T-helper 1 cell treated with Interleukin-12 subunit alpha and Interleukin-12 subunit beta and Interleukin-4 antibody, amounts not matched to agents 30 μg/mL and 1 μg/mL, for 36 hours (primary cell): ENCODE results near the gene TICRR.

Experiments
- H3K27ac Mint-ChIP-seq: one replicate; pipeline ENCODE4 v1.8.0; 2021; ENCODE audit warnings: mild to moderate bottlenecking, mixed read lengths
- H3K27me3 Mint-ChIP-seq: one replicate; pipeline ENCODE4 v1.8.0; 2021; ENCODE audit warnings: low read depth, mixed read lengths
- H3K36me3 Mint-ChIP-seq: one replicate; pipeline ENCODE4 v1.8.0; 2021; ENCODE audit warnings: low read depth, mixed read lengths
- H3K4me1 Mint-ChIP-seq: one replicate; pipeline ENCODE4 v1.8.0; 2021; ENCODE audit warnings: low read depth, mixed read lengths
- H3K4me3 Mint-ChIP-seq: one replicate; pipeline ENCODE4 v1.8.0; 2021; ENCODE audit warnings: mild to moderate bottlenecking, moderate library complexity, mixed read lengths
- H3K9me3 Mint-ChIP-seq: one replicate; pipeline ENCODE4 v1.8.0; 2021; ENCODE audit warnings: mixed read lengths

TICRR gene

DNA sequence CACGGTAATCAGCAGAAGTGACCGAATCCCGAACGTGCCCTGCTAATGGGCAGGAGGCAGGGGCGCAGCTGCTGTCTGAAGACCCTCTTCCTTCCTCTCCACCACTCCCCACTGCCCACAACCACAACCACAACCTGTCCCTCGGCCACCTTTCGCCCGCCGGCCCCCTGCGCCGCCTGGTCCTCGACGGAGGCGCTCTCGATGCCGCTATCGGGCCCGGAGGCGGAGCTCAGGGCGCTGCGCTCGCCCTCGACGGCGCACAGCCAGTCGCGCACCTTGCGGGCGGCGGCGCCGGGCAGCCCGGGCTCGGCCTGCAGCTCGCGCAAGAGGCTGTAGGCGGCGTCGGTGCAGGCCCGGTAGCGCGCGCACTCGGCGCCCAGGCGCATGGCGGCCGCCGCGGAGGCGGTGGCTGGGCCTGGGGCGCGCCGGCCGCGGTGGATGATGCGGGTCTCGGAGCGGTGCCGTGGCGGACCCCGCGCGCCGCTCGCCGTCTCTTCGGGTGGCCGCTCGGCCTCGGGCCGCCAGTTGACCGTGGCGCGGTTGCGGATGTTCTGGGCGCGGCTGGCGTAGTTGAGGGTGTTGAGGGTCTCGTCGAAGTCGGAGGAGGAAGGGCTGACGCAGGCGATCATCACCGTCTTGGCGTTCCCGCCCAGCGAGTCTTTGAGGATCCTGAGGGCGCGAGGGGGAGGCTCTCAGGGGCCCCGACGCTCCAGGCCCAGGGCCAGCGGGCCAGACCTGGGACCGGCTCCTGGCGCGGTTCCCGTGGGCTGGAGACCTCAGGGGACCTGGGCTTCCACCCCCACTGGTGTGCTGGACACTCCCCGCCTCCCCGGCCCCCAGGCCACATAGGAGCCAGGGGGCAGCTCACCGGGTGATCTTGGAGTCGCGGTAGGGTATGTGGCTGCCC lies 73.1 kb downstream of the TICRR start:
- Mint-ChIP-seq H3K27me3 (peaks cover 4% of the 10 kb centered on the region), H3K9me3 (no peaks in the 10 kb centered on the region), H3K4me1 (peaks cover 2% of the 10 kb centered on the region), H3K36me3 (no peaks in the 10 kb centered on the region), H3K4me3 (no peak overlapping the region), H3K27ac (no peak overlapping the region)

DNA sequence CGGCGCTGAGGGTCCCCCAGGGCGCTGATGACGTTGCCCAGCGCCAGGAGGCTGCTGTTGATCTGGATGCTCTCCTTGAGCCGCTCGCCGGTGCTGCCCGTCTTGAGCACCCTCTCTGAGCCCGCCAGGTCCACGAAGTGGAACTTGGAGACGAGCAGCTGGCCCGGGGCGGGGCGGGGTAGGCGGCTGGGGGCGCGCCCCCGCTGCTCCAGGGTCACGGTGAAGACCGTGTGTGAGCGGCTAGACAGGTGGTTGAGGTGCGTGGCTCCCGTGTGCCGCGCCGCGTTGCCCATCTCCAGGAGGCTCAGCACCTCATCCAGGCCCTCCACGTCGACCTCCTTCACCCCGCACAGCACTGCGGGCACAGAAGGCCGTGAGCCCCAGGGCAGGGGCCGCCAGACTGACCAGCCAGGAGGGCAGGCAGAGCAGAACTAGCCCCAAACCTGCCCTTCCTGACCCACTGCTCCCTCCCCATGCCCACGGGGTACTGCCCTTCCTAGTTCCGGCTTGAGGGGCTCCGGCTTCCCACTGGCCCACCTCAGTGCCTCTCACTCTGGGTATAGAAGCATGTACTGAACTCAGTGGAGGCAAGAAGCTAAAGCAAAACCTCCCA lies 73.8 kb downstream of the TICRR start:
- H3K4me1 Mint-ChIP-seq, result peaks cover 2% of the 10 kb centered on the region
- no peaks in the 10 kb centered on the region for H3K9me3 Mint-ChIP-seq

DNA sequence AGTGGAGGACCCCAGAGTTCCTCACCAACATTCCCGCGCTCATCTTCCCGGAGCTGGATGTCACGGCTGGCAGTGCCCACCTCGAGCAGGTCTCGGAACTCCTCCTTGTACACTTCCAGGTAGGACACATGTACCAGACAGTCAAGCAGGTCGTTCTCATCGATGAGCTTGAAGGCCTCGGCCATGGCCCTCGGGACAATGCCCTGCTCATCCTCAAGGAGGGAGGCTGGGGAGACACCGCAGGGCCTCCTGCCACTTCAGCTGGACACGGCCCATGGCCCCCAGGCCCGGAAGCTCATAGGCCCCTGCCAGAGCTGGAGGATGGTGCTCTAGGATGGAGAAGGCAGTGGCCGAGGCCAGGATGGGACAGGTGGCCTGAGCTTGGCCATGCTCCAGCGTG lies 74.4 kb downstream of the TICRR start:
- H3K27ac Mint-ChIP-seq, result no peak overlapping the region
- H3K27me3 Mint-ChIP-seq, result peaks cover 17% of the 10 kb centered on the region
- no peaks in the 10 kb centered on the region for H3K36me3 Mint-ChIP-seq
- no peak overlapping the region for H3K4me3 Mint-ChIP-seq
- peaks cover 6% of the 10 kb centered on the region for H3K4me1 Mint-ChIP-seq
- H3K9me3 Mint-ChIP-seq, result no peaks in the 10 kb centered on the region

More for the DNA sequence above, 73.8 kb downstream of the TICRR start:
- Mint-ChIP-seq H3K36me3 (no peaks in the 10 kb centered on the region), H3K27ac (no peak overlapping the region), H3K27me3 (peaks cover 11% of the 10 kb centered on the region), H3K4me3 (no peak overlapping the region)

DNA sequence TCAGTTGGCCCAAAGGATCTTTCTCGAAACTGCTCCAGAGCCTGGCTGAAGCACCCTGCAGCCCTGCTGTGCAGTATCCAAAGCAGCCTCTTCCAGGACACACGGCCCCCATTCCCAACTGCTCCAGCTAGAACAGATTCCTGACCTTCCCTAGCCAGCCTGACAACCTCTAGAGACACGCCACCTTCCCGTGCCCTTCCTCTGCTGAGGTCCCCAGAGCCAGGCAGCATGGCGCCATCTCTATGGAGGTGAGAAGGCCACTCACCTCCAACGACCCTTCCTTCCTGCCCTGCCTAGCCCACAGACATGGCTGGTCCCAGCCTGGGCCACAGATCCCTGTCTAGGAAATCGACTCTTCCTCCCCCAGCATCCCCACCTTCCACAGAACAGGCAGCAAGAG lies 76.9 kb downstream of the TICRR start:
- no peaks in the 10 kb centered on the region for H3K9me3 Mint-ChIP-seq
- H3K36me3 Mint-ChIP-seq, result peaks cover 4% of the 10 kb centered on the region
- peaks cover 36% of the 10 kb centered on the region for H3K27me3 Mint-ChIP-seq
- no peak overlapping the region for H3K27ac Mint-ChIP-seq
- no peak overlapping the region for H3K4me3 Mint-ChIP-seq
- peaks cover 11% of the 10 kb centered on the region for H3K4me1 Mint-ChIP-seq

DNA sequence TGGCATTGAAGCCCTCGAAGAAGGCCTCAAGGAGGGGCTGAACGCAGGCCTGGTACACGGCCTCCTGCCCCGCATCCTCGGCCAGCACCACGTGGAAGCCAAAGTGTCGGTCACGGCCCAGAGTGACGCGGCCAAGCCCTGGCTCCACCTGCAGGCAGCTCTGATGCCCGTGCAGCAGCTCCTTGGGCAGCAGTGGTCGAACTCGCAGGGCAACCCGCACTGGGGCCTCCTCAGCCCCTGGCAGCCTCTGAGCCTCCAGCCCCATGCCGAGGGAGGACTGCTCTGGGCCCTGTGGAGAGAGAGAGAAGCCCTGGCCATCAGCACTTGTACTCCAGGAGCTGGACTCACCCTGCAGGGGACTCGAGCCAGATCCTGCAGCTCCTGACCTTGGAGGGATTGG lies 77.4 kb downstream of the TICRR start:
- Mint-ChIP-seq H3K9me3 (no peaks in the 10 kb centered on the region), H3K36me3 (peaks cover 4% of the 10 kb centered on the region), H3K4me3 (no peak overlapping the region), H3K27ac (no peak overlapping the region), H3K4me1 (peaks cover 10% of the 10 kb centered on the region), H3K27me3 (peaks cover 36% of the 10 kb centered on the region)

DNA sequence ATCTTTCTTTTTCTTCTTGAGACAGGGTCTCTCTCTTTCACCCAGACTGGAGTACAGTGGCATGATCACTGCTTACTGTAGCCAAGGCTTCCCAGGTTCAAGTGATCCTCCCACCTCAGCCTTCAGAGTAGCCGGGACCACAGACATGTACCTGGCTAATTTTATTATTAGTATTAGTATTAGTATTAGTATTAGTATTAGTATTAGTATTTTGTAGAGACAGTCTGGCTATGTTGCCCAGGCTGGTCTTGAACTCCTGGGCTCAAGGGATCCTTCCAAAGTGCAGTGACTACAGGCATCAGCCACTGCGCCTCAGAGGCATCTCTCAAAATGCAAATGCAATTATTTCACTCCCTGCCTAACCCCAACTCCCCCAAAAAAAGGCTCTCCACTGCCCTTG lies 78.3 kb downstream of the TICRR start:
- peaks cover 4% of the 10 kb centered on the region for H3K36me3 Mint-ChIP-seq
- no peak overlapping the region for H3K27ac Mint-ChIP-seq
- H3K9me3 Mint-ChIP-seq, result no peaks in the 10 kb centered on the region
- H3K4me1 Mint-ChIP-seq, result peaks cover 10% of the 10 kb centered on the region
- H3K4me3 Mint-ChIP-seq, result no peak overlapping the region
- peaks cover 36% of the 10 kb centered on the region for H3K27me3 Mint-ChIP-seq

DNA sequence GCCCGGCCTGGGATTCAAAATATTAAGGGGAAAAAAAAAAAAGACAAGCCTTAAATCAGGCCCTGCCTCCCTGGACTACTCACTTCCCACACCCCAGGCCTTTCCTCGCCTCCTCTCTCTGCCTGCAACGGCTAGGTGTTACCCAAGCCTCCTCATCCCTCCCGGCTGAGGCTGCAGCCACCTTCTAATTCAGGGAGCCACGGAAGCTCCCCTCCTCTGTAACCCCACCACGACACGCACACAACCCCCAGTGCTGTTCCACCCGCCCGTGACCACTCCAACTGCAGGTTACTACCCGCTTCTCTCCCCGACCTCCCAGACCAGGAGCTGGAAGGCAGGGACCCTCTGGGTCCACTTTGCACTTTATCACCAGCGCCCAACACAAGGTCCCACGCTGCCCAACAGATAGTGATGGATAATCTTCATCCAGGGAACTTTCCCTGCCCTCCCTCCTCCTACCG lies 79.1 kb downstream of the TICRR start:
- Mint-ChIP-seq H3K4me3 (peak overlapping the region; percentile 78), H3K27ac (no peak overlapping the region), H3K27me3 (peaks cover 42% of the 10 kb centered on the region), H3K9me3 (no peaks in the 10 kb centered on the region), H3K36me3 (peaks cover 4% of the 10 kb centered on the region), H3K4me1 (peaks cover 10% of the 10 kb centered on the region)

DNA sequence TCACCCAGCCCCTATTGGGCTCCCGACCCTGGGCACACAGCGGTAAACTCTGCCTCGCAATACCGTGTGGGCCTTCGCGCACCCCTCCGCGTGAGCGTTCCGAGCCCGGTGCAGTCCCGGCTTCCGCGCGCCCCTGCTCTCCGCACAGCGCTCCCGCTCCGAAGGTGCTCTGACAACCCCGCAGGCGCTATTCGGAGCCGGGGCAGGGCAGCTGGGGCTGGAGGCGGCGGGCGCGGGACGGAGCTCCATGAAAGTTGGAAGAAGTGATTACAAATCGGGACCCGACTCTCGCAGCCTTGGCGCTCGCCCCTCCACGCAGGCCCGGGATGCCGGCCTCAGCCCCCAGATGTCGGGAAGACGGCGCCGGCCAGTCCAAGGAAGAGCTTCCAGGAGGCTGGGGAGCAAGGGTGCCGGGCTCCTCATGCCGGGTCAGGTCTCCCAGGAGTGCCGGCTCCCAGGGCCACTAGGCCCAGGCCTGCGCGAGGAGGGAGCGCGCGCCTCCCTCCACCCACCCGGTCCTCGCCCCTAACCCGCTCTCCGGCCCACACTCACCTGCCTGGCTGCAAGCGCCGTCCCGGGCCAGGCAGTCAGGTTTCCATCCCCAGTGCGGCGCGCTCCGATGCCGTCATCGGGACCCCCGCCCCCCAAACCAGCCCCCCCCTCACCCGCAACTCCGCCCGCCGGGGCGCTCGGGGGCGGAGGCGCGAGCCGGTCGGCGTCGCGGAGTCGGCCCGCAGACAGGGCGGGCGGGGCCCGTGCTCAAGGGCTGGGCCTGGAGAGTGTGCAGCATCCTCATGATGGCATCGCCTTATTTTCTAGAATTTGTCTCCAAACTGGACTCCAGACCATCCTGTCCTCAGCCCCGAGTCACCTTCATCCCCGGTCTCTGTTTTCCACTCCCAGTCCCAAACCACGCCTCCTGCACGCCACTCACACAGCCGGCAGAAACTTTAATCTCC lies 79.9 kb downstream of the TICRR start, which contains the start of gene KIF7:
Gene KIF7, minus strand, starts transcription at position 621 of the 959 bp plus-strand sequence. CDS start 2,537 bp downstream, outside the sequence.
- Mint-ChIP-seq H3K4me1 (peaks cover 10% of the 10 kb centered on the region), H3K36me3 (peaks cover 4% of the 10 kb centered on the region), H3K27me3 (peaks cover 43% of the 10 kb centered on the region), H3K9me3 (no peaks in the 10 kb centered on the region), H3K27ac (no peak within 1 kb of the TSS), H3K4me3 (peak within 1 kb of the TSS; percentile 78)

DNA sequence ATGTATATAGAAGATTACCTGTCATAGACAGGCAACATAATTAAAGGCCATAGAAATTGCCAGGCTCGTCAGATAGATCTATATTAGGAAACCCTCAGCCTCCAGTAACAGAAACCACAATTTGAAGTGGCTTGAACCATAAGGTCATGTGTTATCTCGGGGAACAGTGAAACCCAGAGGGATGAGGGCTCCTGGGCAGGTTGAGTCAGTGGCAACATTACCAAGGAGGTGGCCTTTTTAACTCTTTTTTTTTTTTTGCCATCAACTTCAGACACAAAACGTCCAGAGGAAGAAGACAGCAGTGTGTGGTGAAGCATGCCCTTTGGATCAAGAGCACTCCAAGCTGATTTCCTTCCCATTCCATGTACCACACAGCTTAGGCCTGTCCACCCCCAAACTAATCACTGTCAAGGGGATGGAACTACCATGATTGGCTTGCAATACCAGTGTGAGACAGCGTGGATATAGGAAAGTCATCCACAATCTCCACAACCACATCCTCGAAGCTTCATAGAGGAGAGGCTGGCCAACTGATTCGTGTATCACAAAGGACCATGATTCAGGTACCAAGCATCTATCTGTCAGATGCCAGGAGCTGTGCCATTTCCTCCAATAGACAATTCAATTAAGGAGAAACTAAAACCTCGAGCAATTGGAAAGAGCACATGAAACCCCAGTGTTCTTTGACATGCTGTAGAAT lies 81.0 kb downstream of the TICRR start:
- H3K4me3 Mint-ChIP-seq, result peak overlapping the region; percentile 56
- peaks cover 10% of the 10 kb centered on the region for H3K4me1 Mint-ChIP-seq
- peaks cover 51% of the 10 kb centered on the region for H3K27me3 Mint-ChIP-seq
- H3K36me3 Mint-ChIP-seq, result peaks cover 4% of the 10 kb centered on the region
- no peak overlapping the region for H3K27ac Mint-ChIP-seq
- H3K9me3 Mint-ChIP-seq, result no peaks in the 10 kb centered on the region

DNA sequence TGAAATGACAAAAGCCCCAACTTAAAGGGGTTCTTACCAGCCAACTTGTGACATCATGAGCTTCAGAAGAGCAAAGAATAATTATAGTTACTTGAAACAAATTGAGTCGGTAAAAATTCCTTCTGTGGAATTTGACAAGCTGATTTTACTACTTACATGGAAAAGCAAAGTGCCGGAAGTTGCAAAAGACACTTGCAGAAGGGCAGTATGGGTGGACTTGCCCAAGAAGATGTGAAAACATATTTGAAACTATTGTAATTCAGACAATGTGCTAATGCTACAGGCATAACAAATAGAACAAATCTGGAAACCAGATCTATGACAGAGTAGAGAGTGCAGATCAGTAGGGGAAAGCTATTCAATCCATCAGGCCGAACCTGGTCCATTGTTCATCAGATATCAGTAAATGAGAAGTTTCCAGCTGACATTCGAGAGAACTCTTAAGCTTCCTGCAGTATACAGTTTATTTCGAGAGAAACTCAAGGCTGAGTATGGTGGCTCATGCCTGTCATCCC lies 82.5 kb downstream of the TICRR start:
- no peaks in the 10 kb centered on the region for H3K9me3 Mint-ChIP-seq
- H3K4me1 Mint-ChIP-seq, result peaks cover 10% of the 10 kb centered on the region
- no peak overlapping the region for H3K27ac Mint-ChIP-seq
- H3K4me3 Mint-ChIP-seq, result no peak overlapping the region
- peaks cover 4% of the 10 kb centered on the region for H3K36me3 Mint-ChIP-seq
- peaks cover 59% of the 10 kb centered on the region for H3K27me3 Mint-ChIP-seq

DNA sequence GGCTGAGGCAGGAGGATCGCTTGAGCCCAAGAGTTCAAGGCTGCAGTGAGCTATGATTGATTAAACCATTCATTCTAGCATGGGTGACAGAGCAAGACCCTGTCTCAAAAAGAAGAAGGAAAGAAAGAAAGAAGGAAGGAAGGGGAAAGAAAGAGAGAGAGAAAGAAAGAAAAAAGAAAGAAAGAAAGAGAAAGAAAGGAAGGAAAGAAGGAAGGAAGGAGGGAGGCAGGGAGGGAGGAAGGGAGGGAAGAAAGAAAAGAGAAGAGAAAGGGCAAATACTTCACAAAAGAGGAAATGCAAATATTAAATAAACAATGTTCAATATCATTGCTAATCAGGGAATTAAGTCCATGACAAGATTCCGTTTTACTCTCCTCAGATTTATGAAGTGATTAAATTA lies 84.0 kb downstream of the TICRR start:
- peaks cover 9% of the 10 kb centered on the region for H3K4me1 Mint-ChIP-seq
- H3K36me3 Mint-ChIP-seq, result peaks cover 4% of the 10 kb centered on the region
- H3K27me3 Mint-ChIP-seq, result peaks cover 52% of the 10 kb centered on the region
- no peak overlapping the region for H3K27ac Mint-ChIP-seq
- no peaks in the 10 kb centered on the region for H3K9me3 Mint-ChIP-seq
- H3K4me3 Mint-ChIP-seq, result no peak overlapping the region

DNA sequence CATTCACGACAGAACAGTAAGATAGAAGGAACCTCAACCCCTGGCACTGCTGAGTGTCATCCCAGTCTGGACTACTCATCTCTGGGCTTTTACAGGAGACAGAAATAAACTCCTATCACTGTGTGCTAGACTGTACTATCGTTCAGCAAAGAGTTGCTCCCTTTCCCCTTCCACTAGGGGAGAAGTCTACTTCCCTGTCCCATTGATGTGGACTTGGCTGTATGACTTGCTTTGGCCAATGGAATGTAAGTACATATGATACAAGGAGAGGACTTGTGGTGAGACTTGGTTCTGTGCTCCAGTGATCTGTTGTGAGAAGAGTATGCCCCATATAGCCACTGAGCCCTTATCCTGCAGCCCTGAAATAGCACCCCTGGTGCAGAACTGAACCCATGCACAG lies 85.3 kb downstream of the TICRR start:
- H3K4me1 Mint-ChIP-seq, result peaks cover 6% of the 10 kb centered on the region
- H3K27ac Mint-ChIP-seq, result no peak overlapping the region
- peaks cover 53% of the 10 kb centered on the region for H3K27me3 Mint-ChIP-seq
- H3K36me3 Mint-ChIP-seq, result peaks cover 3% of the 10 kb centered on the region
- no peaks in the 10 kb centered on the region for H3K9me3 Mint-ChIP-seq
- H3K4me3 Mint-ChIP-seq, result no peak overlapping the region

DNA sequence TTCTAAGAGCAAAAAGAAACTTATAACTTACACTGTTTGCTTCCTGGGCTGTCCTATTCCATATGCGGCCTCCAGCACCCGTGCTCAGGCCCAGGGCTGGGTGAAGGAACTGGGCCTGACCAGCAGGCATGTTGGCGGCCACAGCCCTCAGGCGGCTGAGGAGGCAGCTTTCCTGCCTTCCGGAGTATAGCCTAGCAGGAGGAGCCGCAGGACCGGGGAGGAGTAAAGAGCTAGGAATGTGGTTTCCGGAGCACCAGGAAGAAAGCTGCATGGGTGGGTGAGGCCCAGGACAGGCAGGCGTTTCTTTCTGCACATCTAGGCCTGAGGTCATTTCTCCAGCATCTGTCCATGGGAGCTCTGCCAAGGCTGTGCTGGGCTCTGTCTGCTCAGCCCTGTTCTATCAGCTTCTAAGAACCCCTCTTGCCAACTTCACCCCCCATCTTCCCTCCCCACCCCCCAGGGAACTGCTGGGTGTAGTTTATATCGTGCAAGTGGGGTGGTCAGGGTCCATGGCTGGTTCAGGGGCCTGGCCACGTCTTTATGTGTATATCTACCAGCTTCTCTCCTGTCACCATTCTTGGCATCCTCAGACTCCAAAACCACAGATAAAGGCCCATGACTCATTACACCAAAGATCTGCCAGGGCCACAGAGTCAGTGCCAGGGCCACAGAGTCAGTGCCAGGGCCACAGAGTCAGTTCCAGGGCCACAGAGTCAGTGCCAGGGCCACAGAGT lies 87.8 kb downstream of the TICRR start:
- Mint-ChIP-seq H3K27me3 (peaks cover 44% of the 10 kb centered on the region), H3K36me3 (no peaks in the 10 kb centered on the region), H3K9me3 (no peaks in the 10 kb centered on the region), H3K4me1 (peaks cover 2% of the 10 kb centered on the region), H3K4me3 (no peak overlapping the region), H3K27ac (no peak overlapping the region)
